Effector memory CD4-positive, alpha-beta T cell (primary cell): Measurements from ENCODE around the gene DENR.
"Not testable (repeated sequence)": the region's sequence is repeated elsewhere in the genome, so short reads cannot be mapped to it uniquely, and the experiment has no call there.

Experiments
- DNase-seq, 3 donors: peaks; one replicate each; pipeline ENCODE4 v3.0.0-alpha.2; 2020
- H3K27ac ChIP-seq: 2 replicates; pipeline ENCODE4 v1.7.0; 2013; ENCODE audit warnings: mild to moderate bottlenecking, low read length, moderate library complexity; ENCODE audit not compliant: insufficient read depth, poor library complexity, severe bottlenecking
- H3K27me3 ChIP-seq: replicated peaks from 2 replicates; pipeline ENCODE4 v1.7.0; 2013; ENCODE audit warnings: mild to moderate bottlenecking, low read length; ENCODE audit not compliant: insufficient read depth, control insufficient read depth, poor library complexity, severe bottlenecking
- H3K36me3 ChIP-seq: 2 replicates; pipeline ENCODE4 v1.7.0; 2013; ENCODE audit warnings: mild to moderate bottlenecking, low read length, moderate library complexity; ENCODE audit not compliant: control insufficient read depth, insufficient read depth
- H3K4me1 ChIP-seq: 2 replicates; pipeline ENCODE4 v1.7.0; 2013; ENCODE audit warnings: low read length, mild to moderate bottlenecking; ENCODE audit not compliant: control insufficient read depth, insufficient read depth, poor library complexity, severe bottlenecking
- H3K4me3 ChIP-seq: 2 replicates; pipeline ENCODE4 v1.7.0; 2013; ENCODE audit warnings: low read length, low read depth, mild to moderate bottlenecking; ENCODE audit not compliant: insufficient read depth, poor library complexity, severe bottlenecking
- H3K9me3 ChIP-seq: 2 replicates; pipeline ENCODE4 v1.7.0; 2013; ENCODE audit warnings: mild to moderate bottlenecking, low read length, moderate library complexity; ENCODE audit not compliant: control insufficient read depth

The DENR gene

DNA sequence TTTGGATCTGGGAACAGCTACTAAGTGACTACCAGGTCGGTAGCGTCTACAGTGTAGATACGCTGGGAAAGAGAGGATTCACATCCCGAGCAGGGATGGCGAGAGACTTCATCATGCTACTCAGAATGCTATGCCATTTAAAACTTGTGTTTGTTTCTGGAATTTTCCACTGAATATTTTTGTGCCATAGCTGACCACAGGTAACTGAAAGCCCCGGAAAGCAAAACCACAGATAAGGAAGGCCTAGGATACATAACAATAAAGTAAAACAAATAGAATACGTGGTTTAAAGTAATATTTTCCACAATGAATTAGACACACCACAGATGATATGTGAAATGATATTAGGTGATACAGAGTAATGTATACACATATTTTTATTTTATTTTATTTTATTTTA lies 14.1 kb upstream of the DENR start:
- no peaks in the 10 kb centered on the region for H3K9me3 ChIP-seq
- no peaks in the 10 kb centered on the region for H3K36me3 ChIP-seq
- H3K27ac ChIP-seq: no peak overlapping the region
- no peak overlapping the region for H3K4me3 ChIP-seq
- H3K27me3 ChIP-seq: no peaks in the 10 kb centered on the region
- DNase-seq: no peak
- no peaks in the 10 kb centered on the region for H3K4me1 ChIP-seq

DNA sequence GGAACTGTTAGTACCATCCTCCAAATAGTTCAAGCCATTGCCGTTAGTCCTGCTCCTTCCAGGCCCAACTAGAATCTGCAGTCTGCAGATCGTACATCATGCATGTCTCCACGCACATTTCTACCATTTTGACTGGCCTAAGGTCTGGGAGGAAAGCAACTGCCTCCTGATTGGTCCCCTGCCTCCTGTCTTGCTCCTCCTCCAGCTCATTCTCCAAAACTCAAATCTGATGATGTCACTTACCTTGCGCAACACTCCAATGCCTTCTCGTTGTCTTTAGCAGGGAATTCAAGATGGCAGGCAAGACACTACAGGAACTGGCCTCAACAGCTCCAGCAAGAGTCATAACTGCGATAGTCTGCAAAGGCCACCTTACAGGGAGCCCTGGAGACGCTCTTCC lies 12.3 kb upstream of the DENR start:
- Histone ChIP-seq H3K27me3 (no peaks in the 10 kb centered on the region), H3K36me3 (no peaks in the 10 kb centered on the region), H3K4me3 (no peak overlapping the region), H3K27ac (no peak overlapping the region), H3K4me1 (no peaks in the 10 kb centered on the region), H3K9me3 (no peaks in the 10 kb centered on the region)
- no peak for DNase-seq

DNA sequence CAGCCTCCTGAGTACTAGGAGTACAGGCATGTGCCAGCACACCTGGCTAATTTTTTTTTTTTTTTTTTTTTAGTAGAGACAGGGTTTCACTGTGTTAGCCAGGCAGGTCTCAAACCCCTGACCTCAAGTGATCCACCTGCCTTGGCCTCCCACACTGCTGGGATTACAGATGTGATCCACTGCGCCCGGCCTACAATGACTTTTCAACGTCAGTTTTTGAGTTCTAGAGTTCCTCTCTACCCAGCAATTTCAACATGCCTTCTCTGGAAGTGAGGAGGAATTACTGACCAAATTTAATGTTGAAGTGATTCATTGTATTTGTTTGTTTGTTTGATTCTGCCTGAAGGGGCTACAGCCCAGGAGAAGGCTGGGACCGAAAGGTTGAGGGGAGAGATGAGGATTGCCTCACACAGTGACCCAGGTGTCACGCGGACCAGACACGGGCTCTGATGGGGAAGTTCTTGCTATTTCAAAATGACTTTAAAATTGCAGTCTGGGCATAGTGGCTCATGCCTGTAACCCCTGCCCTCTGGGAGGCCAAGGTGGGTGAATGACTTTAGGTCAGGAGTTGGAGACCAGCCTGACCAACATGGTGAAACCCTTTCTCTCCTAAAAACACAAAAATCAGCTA lies 8.6 kb upstream of the DENR start:
- no peak for DNase-seq

DNA sequence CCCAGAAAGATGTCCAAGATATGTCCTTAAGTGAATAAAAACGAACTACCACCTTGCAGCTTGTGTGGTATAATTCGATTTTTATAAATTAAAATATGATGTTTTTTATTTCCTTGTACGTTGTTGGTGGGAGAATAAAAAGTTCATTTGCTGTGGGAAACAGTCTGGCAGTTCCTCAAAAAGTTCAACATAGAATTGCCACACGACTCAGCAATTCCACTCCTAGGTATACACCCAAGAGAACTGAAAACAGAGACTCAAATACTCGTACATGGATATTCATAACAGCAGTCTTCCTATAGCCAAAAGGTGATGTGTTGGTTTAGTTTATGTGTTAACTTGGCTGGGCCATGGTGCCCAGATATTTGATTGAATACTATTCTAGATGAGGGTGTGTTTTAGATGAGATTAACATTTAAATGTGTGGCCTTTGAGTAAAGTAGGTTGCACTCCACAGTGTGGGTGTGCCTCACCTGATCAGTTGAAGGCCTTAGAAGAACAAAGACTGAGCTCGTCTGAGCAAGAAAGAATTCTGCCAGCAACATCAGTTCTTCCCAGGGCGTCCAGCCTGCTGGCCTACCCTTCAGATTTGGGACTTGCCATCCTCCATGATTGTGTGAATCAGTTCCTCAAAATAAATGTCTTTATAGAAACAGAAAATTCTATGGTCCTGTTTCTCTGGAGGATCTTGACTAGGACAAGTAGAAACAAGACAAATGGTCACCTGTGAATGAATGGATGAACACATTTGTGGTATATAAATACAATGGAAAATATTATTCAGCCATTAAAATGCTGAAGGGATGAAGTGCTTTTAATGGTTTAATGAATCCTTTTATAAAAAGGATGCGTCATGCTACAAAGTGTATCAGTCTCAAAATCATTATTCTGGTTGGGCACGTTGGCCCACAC lies 5.1 kb upstream of the DENR start:
- DNase-seq: no peak
- no peaks in the 10 kb centered on the region for H3K36me3 ChIP-seq
- H3K27ac ChIP-seq: no peak overlapping the region

More for the DNA sequence above, 8.6 kb upstream of the DENR start:
- H3K4me3 ChIP-seq: no peak overlapping the region
- H3K4me1 ChIP-seq: no peaks in the 10 kb centered on the region
- no peak overlapping the region for H3K27ac ChIP-seq
- H3K36me3 ChIP-seq: no peaks in the 10 kb centered on the region
- no peaks in the 10 kb centered on the region for H3K27me3 ChIP-seq
- no peaks in the 10 kb centered on the region for H3K9me3 ChIP-seq

DNA sequence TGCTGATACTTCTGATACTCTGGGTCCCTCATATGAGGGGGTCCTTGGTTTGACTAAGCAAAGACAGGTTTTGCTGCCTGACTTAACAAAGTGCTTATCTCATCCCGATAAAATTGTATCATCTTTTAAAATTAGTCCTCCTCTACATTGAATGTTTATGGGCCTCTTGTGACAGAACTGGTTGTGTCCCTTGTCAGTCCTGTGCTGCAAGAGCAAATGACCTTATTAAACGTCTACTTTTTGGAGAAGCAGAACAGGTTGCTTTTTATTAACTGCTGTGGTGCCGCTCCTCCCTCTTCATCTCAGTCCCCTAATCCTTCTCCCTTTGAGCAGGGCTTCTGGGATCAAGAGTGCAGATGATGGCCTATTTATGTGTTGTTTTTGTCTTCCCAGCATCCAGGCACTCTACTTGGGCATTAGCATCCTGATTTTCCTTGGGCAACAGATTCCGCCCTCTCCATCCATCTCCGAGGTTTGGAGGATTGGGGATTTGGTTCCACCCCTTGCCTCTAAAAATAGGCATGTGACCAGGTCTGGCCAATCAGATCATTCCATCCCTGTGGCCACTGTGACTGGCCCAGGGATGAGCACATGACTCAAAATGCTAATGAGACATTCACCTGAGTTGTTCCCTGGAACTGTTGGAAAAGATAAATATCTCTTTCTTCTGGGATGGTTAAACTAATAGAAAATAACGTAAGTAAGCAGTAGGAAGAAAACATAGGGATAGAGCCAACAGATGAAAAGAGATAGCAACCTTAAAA lies 2.9 kb upstream of the DENR start:
- H3K27ac ChIP-seq: no peak overlapping the region
- no peak overlapping the region for H3K4me3 ChIP-seq
- no peaks in the 10 kb centered on the region for H3K36me3 ChIP-seq
- peaks cover 8% of the 10 kb centered on the region for H3K4me1 ChIP-seq
- no peaks in the 10 kb centered on the region for H3K27me3 ChIP-seq
- DNase-seq: no peak
- H3K9me3 ChIP-seq: no peaks in the 10 kb centered on the region

More for the DNA sequence above, 5.1 kb upstream of the DENR start:
- no peaks in the 10 kb centered on the region for H3K9me3 ChIP-seq
- no peaks in the 10 kb centered on the region for H3K4me1 ChIP-seq
- H3K27me3 ChIP-seq: no peaks in the 10 kb centered on the region
- no peak overlapping the region for H3K4me3 ChIP-seq

DNA sequence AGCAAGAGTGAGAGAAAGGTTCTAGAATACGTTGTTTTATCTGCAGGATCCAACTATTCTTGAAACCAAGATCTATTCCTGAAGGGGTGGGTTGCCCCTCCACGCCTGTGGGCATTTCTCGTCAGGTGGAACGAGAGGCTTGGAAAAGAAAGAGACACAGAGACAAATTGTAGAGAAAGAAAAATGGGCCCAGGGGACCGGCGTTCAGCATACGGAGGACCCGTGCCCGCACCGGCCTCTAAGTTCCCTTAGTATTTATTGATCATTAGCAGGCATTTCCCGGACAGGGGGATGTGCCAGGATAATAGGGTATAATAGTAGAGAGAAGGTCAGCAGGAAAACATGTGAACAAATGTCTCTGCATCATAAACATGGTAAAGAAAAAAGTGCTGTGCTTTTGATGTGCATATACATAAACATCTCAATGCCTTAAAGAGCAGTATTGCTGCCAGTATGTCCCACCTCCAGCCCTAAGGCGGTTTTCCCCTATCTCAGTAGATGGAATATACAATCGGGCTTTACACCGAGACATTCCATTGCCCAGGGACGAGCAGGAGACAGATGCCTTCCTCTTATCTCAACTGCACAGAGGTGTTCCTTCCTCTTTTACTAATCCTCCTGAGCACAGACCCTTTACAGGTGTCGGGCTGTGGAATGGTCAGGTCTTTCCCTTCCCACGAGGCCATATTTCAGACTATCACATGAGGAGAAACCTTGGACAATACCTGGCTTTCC lies 1.7 kb upstream of the DENR start:
- H3K27ac ChIP-seq, H3K4me3 ChIP-seq: not testable (repeated sequence)

DNA sequence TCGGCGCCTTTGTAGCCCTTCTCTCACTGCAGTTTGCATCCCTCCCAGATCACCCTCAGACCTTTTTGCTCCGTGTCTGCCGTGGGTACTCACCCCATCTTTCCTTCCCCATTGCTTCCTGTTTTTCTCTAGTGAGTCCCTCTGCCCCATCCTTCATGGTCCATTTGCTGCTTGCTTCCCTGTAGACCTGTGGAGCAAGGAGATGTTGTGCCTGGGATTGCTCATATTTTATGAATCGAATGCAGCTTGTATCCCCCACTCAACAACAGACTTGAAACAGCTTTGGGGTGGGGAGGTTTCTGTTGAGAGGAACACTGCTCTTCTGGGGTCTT lies 661 bp downstream of the DENR start:
- peak overlapping the region; percentile 71 for H3K4me3 ChIP-seq

More for the DNA sequence above, 1.7 kb upstream of the DENR start:
- not testable (repeated sequence) for H3K4me1 ChIP-seq, H3K36me3 ChIP-seq, DNase-seq, H3K27me3 ChIP-seq, H3K9me3 ChIP-seq

DNA sequence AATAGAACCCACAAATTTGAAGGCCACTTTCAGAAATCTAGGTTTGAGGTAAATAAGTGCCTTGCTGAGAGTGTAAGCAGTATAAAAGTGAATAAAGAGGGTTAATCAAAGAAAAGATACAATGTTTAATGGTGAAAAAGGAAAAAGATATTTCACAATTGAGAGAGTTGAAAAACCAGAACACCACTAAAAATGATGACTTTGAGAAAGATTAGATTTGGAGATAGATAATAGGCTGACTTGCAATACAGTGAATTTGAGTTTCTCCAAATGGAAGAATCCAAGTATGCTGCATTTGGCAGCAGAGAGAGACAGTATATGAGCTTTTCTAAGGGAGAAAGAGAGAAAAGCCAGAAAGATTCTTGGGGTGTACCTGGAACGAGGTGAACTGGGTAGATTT lies 2.2 kb downstream of the DENR start:
- no peak for DNase-seq
- peaks cover 8% of the 10 kb centered on the region for H3K4me1 ChIP-seq
- peaks cover 35% of the 10 kb centered on the region for H3K36me3 ChIP-seq

More for the DNA sequence above, 661 bp downstream of the DENR start:
- peaks cover 27% of the 10 kb centered on the region for H3K36me3 ChIP-seq
- H3K27ac ChIP-seq: peak overlapping the region; percentile 84
- DNase-seq: no peak
- H3K4me1 ChIP-seq: peaks cover 8% of the 10 kb centered on the region
- no peaks in the 10 kb centered on the region for H3K27me3 ChIP-seq
- no peaks in the 10 kb centered on the region for H3K9me3 ChIP-seq

DNA sequence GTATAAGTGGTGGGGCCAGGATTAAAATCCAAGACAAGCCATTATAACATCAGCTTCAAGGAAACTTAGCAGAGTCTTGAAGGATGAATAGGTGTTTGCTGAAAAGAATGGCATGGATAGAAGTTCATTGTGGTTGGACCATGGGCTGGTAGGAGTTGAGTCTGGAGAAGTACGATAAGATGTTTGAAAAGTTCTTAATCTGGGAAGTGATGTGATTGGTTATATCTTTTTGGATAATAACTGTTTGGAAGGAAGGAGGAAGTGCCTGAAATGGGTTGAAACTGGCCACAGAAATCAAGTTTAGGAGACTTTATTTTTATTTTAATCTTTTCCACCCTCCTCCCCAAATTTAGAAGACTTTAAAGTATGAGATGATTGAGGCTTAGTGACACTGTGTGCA lies 4.9 kb downstream of the DENR start:
- Histone ChIP-seq H3K36me3 (peaks cover 46% of the 10 kb centered on the region), H3K27me3 (no peaks in the 10 kb centered on the region), H3K9me3 (no peaks in the 10 kb centered on the region)

More for the DNA sequence above, 2.2 kb downstream of the DENR start:
- no peak overlapping the region for H3K27ac ChIP-seq
- no peak overlapping the region for H3K4me3 ChIP-seq
- no peaks in the 10 kb centered on the region for H3K27me3 ChIP-seq
- no peaks in the 10 kb centered on the region for H3K9me3 ChIP-seq

More for the DNA sequence above, 4.9 kb downstream of the DENR start:
- Histone ChIP-seq H3K4me3 (no peak overlapping the region), H3K27ac (no peak overlapping the region), H3K4me1 (peaks cover 8% of the 10 kb centered on the region)
- no peak for DNase-seq
